ENCODE measurements around the gene DAND5.
A peak's percentile ranks its signal among the peaks of the same experiment; 100 is the strongest.
"Not testable (repeated sequence)": the region's sequence is repeated elsewhere in the genome, so short reads cannot be mapped to it uniquely, and the experiment has no call there.

The DAND5 gene

DNA sequence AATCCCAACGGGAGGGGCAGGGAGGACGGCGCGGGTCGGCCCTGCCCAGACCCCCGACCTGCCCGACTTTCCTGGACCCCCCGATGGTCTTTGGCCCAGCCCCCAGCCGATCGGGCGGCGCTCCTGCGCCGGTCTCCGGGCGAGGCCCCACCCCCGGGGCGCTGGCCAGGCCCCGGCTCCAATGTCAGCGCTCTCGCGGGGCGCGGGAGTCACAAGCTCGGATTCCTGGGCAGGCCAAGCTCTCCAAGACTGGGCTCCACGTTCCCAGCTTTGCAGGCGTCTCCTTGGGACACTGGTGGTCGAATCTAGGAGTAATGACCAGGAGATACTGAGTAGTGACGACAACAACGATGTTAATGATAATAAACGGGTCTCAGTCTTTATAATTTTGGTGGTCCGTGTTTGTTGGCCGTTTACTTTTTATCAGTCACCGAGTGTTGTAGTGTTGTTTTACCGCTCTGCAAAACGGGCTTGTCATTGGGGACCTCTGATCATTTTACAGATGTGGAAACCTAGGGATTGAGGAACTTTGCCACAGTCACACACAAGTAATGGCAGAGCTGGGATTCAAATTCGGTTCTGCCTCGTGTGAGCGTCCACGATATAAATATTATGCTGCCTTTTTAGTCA lies 23.2 kb upstream of the DAND5 start:
- peak; percentile 51 to 53 for DNase-seq

DNA sequence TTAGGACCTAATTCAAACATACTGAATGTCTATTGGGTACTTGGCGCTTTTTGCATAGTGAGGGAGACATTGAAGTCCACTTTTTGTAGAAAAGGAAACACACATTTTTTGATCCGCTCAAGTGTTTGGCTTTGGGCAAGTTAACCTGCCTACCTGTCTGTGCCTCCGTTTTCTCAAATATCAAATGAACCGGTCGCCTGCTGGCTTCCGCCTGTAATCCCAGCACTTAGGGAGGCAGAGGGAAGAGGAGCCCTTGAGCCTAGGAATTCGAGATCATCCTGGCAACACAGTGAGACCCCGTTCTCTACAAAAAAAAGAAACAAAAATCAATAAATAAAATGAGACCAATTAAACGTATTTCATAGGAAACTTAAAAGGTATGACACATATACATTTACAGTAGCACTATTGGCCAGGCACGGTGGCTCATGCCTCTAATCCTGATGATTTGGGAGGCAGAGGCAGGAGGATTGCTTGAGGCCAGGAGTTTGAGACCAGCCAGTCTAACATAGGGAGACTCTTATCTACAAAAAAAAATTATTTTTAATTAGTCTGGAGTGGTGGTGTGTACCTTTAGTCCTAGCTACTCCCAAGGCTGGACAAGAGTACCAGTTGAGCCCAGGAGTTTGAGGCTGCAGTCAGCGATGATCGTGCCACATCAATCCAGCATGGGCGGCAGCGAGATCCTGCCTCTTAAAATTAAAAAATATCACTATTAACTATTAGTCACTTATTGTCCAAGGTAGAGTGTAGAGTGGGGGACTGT lies 22.5 kb upstream of the DAND5 start:
- no peak for DNase-seq

DNA sequence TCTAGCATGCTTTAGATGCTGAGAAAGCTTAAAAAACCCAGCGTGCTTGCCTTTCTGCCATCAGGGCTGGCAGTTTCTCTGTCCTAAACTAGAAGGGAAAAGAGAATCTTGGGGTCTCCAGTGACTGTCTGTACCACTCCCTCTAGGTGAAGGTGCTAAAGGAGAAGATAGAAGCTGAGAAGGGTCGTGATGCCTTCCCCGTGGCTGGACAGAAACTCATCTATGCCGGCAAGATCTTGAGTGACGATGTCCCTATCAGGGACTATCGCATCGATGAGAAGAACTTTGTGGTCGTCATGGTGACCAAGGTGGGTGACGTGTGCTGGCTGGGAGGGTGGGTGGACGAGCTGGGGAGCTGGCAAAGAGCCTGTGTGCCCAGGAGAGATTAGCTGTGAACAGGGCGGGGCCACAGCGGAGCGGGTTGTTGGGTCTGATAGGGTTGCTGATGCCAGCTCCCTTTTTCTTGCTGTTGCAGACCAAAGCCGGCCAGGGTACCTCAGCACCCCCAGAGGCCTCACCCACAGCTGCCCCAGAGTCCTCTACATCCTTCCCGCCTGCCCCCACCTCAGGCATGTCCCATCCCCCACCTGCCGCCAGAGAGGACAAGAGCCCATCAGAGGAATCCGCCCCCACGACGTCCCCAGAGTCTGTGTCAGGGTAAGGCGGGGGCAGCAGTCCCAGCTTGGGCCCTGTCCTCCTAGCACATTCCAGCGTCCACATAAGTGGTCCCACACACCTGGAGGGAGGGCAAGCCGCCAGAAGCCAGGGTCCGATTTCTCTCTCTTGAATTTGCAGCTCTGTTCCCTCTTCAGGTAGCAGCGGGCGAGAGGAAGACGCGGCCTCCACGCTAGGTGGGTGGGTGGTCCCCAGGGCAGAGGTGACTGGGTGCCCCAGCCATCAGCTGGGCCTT lies 21.4 kb upstream of the DAND5 start:
- DNase-seq: no peak

DNA sequence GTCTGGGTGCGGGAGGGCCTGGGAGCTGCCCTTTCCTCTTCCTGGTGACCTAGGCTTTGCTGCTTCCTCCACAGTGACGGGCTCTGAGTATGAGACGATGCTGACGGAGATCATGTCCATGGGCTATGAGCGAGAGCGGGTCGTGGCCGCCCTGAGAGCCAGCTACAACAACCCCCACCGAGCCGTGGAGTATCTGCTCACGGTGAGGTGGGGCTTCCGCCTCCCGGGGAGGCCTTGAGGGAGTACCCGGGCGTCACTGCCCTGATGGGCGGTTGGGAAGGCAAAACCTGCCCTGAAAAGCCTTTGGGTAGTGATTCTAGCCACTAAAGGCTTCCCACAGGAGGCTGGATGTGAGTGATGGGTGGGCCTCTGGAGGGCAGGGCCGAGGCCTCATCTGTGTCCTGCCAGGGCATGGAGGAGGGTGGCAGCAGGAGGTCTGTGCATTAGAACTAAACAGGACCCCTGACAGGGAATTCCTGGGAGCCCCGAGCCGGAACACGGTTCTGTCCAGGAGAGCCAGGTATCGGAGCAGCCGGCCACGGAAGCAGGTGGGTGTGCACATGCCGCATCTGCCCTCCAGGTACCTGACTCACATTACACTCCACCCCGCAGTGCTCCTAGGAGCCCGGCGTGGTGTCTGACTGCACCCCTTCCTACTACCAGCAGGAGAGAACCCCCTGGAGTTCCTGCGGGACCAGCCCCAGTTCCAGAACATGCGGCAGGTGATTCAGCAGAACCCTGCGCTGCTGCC lies 20.6 kb upstream of the DAND5 start:
- DNase-seq: no peak

DNA sequence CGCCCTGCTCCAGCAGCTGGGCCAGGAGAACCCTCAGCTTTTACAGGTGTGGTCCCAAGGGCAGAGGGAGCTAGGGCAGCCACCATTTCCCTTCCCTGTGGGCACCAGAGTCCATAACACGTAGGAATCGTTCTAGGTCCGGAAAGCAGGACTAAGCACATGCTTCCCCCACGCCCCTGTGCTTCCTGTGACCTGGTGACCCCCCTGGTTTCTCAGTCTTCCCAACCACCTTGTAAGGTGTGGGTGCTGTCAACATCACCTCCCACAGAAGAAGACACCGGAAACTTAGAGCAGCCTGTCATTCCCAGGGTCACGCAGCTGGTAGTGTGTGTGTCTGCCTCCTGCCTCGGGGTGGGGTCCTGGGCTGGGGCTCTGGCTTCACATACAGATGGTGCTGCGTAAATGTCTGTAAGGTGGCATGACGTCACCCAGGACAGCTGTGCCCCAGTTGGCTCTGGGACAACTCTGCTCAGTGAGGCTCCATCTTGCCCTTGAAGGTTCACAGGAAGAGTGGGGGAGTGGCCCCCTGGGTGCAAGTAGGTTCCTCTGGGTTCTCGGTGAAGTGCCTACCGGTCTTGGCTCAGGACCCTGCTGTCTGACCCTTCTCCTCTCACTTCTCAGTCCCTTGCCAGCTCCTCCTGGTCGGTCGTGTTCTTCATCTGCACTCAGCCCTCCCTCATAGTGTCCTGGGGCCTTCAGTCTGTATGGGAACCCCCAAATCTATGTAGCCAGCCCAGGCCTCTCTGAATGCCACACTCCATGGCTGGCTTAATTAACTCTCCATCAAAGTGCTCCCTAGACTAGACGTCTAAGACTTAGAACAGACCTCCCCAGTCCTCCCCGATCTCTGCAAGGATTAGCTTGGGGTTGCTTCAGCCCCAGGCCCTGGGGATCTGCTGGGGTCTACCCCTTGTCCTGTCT lies 19.8 kb upstream of the DAND5 start:
- no peak for DNase-seq

DNA sequence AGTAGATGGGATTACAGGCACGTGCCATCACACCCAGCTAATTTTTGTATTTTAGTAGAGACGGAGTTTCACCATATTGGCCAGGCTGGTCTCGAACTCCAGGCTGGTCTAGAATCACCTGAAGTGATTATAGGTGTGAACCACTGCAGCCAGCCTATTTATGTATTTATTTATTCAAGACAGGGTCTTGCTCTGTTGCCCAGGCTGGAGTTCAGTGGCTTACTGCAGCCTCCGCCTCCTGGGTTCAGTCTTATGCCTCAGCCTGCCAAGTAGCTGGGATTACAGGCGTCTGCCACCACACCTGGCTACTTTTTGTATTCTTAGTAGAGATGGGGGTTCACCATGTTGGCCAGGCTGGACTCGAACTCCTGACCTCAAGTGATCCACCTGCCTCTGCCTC lies 17.3 kb upstream of the DAND5 start:
- not testable (repeated sequence) for DNase-seq

DNA sequence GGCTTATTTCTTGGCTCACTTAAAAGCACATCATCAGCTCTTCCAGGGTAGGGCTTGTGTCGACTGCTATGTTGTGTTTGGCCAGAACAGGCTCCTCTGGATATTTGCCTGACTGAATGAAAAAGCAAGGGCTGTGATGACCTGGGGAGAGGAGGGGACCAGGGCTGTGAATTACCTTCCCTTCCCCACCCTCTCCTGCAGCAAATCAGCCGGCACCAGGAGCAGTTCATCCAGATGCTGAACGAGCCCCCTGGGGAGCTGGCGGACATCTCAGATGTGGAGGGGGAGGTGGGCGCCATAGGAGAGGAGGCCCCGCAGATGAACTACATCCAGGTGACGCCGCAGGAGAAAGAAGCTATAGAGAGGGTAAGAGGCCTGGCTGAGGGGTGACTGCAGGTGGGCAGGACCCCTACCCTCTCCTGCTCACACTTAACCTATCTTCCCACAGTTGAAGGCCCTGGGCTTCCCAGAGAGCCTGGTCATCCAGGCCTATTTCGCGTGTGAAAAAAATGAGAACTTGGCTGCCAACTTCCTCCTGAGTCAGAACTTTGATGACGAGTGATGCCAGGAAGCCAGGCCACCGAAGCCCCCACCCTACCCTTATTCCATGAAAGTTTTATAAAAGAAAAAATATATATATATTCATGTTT lies 16.8 kb upstream of the DAND5 start:
- DNase-seq: peak in 1 of 2 donors; percentile 49

DNA sequence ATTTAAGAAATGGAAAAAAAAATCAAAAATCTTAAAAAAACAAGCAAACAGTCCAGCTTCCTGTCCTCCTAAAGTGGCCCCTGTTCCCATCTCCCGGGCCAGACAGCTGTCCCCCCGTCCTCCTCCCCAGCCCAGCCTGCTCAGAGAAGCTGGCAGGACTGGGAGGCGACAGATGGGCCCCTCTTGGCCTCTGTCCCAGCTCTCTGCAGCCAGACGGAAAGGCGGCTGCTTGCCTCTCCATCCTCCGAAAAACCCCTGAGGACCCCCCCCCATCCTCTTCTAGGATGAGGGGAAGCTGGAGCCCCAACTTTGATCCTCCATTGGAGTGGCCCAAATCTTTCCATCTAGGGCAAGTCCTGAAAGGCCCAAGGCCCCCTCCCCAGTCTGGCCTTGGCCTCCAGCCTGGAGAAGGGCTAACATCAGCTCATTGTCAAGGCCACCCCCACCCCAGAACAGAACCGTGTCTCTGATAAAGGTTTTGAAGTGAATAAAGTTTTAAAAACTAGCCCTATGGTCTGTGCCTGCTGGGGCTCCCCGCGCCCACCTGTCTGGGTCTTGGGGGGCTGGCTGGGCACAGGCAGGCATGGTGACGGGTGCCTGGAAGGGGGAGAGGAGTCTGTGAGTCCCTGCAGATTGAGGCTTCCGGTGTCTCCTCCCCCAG lies 16.1 kb upstream of the DAND5 start:
- no peak for DNase-seq

DNA sequence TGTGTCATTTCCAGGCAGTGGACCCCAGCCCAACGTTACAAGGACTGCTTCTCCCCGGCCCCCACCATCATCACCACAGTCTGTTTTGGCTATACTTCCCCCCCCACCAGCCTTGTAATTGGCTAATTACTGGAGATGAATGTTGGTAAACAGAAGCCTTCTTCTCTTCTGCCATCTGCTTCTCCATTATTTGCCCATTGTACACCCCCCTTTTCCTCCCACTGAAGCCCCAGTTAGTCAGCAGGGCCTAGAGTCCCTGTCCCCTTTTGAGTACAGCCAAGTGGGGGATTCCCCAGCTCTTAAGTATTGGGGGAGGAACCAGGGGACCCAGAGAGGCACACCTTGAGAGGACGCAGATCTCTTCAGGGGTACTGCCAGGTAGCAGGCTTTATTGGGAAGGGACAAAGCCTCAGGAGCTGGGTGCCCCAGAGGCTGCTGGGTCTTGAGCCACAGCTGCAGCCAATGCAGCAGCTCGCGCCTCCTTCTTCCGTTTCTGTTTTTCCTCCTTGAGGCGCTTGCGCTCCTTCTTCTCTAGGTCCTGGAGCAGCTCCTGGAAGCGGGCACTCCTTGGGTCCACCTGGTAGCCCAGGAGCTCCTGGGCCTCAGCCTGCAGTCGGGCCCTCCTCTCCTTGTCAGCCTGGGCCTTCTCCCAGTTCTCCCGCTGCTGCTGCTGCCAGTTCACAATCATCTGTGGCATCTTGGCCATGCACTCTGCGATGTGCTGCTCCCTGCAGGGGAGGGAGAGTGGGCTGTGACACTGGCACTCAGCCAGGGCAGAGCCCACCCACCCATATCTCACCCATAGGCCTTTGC lies 15.4 kb upstream of the DAND5 start:
- no peak for DNase-seq

DNA sequence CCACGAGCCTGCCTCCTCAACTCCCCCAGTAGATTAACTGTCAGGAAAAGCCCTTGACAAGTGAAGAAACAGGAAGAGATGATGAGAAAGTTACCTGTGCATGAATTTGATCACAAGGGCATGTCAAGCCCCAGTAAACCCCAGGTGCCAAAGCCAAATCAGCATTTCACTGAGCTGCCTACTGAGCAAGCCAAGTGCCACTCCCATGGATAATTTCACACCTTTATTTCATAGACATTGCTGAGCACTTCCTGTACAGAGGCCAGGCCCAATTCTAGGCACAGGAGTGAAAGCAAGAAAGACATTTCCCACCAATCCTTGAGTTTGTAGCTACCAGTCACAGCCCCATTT lies 14.8 kb upstream of the DAND5 start:
- DNase-seq: no peak

DNA sequence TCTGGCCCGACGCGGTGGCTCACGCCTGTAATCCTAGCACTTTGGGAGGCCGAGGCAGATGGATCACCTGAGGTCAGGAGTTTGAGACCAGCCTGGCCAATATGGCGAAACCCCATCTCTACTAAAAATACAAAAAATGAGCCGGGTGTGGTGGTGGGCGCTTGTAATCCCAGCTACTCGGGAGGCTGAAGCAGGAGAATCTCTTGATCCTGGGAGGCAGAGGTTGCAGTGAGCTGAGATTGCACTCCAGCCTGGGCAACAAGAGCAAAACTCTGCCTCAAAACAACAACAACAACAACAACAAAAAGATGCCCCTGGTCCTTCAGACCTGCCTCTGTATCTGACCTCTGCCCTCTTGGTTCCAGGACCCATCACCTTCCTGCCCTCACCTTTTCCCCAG lies 13.8 kb upstream of the DAND5 start:
- not testable (repeated sequence) for DNase-seq

DNA sequence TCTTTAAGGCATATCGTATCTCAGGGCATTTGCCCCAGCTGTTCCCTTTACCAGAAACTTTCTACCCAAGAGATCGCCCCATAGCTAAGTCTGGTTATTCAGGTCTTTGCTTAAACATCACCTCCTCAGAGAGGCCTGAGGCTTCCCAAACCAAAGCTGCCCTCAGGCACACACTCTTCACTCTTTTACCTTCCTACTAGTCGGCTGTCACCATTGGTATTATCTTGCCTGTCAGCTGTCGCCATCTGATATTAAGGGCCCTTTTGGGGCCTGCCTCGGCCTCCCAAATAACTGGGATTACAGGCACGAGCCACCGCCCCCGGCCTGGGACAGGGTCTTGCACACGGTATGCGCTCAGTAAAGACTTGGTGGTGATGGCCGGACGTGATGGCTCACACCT lies 13.4 kb upstream of the DAND5 start:
- no peak for DNase-seq

DNA sequence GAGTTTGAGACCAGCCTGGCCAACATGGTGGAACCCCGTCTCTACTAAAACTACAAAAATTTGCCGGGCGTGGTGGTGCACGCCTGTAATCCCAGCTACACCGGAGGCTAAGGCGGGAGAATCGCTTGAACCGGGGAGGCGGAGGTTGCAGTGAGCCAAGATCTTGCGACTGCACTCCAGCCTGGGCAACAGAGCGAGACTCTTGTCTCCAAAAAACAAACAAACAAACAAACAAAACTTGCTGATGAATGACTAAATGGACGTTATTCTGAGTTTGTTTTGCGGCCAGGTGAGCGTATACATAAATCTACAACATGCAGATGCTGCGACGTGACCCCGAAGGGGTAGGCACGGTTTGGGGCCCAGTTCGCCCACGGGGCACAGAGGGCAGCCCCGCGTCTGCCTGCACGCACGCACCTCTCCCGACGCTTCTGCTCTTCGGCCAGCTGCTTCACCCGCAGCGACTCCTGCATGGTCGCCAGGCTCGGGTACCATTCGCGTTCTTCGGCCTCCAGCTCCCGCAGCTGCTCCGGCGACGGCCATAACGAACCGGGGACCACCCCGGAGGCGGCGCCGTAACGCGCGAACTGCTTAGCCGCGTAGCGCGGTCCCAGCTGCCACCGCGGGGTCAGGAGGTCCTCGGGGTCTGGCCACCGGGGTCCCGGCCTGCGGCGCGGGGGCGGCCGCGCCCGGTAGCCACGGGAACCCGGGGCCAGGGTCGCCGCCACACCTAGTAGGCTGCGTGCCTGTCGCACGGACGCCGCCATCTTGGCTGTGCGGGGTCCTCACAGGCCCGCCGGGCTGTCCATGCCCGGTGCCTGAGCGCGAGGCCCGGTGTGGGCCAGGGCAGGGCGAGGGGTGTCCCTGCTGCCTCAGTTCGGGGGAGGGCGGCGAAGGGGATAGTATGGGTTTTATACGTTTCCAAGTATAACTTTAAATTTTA lies 12.7 kb upstream of the DAND5 start, which contains the start of gene GADD45GIP1:
Gene GADD45GIP1 (minus strand): TSS at position 778 of the 943 bp plus-strand sequence. CDS start 11 bp downstream, at position 767.
- peak; percentile 82 to 84 for DNase-seq

DNA sequence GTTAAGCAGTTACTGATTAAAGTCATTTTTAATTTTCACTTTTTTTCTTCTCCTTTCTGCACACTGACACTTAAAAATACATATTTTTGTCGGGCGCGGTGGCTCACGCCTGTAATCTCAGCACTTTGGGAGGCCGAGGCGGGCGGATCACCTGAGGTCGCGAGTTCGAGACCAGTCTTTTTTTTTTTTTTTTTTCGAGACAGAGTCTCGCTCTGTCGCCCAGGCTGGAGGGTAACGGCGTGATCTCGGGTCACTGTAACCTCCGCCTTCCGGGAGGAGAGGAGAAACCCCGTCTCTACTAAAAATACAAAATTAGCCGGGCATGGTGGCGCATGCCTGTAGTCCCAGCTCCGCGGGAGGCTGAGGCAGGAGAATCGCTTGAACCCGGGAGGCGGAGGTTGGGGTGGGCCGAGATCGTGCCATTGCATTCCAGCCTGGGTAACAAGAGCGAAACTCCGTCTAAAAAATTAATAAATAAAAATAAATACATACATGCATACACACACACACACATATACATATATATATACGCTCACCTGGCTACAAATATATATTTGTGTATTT lies 11.9 kb upstream of the DAND5 start:
- not testable (repeated sequence) for DNase-seq

DNA sequence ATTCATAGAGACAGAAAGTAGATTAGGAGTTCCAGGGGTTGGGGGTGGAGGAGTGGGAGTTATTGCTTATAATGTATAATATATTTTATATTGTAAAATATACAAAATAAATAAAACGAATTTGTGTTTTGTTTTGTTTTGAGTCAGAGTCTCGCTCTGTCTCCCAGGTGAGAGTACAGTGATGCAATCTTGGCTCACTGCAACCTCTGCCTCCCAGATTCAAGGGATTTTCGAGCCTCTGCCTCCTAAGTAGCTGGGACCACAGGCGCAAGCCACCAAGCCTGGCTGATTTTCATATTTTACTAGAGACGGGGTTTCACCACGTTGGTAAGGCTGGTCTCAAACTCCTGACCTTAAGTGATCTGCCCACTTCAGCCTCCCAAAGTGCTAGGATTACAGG lies 9.9 kb upstream of the DAND5 start:
- DNase-seq: no peak

DNA sequence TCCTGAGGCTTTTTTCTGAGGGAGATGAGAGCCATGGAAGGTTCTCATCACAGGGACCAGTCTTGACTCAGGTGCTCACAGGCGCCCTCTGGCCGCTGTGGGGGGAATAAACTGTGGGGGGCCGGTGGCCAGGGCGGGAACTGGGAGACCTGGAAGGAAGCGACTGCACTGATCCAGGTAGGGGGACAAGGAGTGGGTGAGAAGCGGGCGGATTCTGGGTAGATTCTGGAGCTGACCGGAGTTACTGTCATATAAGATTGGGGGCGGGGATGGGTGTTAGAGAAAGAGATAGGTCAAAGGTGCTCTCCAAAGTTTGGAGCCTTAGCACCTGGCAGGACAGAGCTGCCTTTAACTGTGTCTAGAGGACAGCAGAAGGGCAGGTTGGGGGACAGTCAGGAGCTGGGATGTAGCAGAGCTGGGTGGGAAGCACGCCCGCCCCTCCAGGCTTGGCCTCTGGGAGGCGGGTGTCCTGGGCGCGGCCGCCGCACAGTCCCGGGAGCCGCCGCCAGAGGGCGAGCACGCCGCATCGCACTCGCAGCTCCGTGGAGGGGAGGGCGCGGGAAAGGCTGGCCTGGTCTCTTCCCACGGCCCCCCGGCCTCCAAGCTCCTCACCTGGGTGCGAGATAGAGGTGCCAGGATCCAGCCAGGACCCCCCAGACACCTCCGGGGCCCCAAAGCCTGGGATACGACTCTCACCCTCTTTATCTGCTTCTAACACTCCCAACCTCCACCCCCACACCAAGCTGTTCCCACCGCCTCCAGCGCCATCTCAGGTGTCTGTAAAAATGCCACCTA lies 4.2 kb upstream of the DAND5 start:
- DNase-seq: peak; percentile 78 to 83

DNA sequence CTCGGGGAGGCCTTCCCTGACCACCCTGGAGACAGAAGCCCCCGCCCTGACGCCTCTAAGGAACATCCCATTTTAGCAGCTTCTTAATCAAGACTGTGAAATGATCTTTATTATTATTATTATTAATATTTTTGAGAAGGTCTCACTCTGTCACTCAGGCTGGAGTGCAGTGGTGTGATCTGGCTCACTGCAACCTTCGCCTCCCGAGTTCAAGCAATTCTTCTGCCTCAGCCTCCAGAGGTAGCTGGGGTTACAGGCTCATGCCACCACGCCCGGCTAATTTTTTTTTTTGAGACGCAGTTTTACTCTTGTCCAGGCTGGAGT lies 3.6 kb upstream of the DAND5 start:
- no peak for DNase-seq

Measured in CD4-positive, alpha-beta T cell treated with Interleukin-1 beta for 1 hour (primary cell).